H9 (cell line): ENCODE data around the gene MUC7. TPM values are rescaled to one million over a fixed set of nuclear protein-coding genes. Genes with fewer than 3 reads are reported as not detected.

Source experiments
- DNase-seq: peaks from one replicate; pipeline ENCODE4 v3.0.0-alpha.2; 2017
- H2AFZ ChIP-seq: one replicate; pipeline ENCODE4 v1.6.1; 2013; ENCODE audit warnings: mild to moderate bottlenecking, low read length, control low read depth, moderate library complexity
- H2AK5ac ChIP-seq: 2 replicates; pipeline ENCODE4 v1.6.1; 2013; ENCODE audit warnings: low read length, control low read depth, mixed read lengths; ENCODE audit not compliant: insufficient read length
- H2BK120ac ChIP-seq: one replicate; pipeline ENCODE4 v1.6.1; 2013; ENCODE audit warnings: low read depth, mild to moderate bottlenecking, low read length, control low read depth, inconsistent platforms; ENCODE audit not compliant: poor library complexity, severe bottlenecking
- H2BK12ac ChIP-seq: 2 replicates; pipeline ENCODE4 v1.6.1; 2013; ENCODE audit warnings: low read length, control low read depth, mixed read lengths, low read depth; ENCODE audit not compliant: insufficient read length
- H2BK15ac ChIP-seq: 2 replicates; pipeline ENCODE4 v1.6.1; 2013; ENCODE audit warnings: low read depth, low read length, control low read depth
- H2BK20ac ChIP-seq: one replicate; pipeline ENCODE4 v1.6.1; 2013; ENCODE audit warnings: low read depth, mild to moderate bottlenecking, low read length, control low read depth, inconsistent platforms; ENCODE audit not compliant: poor library complexity, severe bottlenecking
- H2BK5ac ChIP-seq: 2 replicates; pipeline ENCODE4 v1.6.1; 2013; ENCODE audit warnings: low read length, control low read depth, mixed read lengths; ENCODE audit not compliant: insufficient read length
- H3K14ac ChIP-seq: 2 replicates; pipeline ENCODE4 v1.6.1; 2013; ENCODE audit warnings: low read length, control low read depth; ENCODE audit not compliant: insufficient read depth
- H3K18ac ChIP-seq: 2 replicates; pipeline ENCODE4 v1.6.1; 2013; ENCODE audit warnings: low read depth, mild to moderate bottlenecking, mixed read lengths, low read length, control low read depth; ENCODE audit not compliant: insufficient read length
- H3K23ac ChIP-seq: 2 replicates; pipeline ENCODE4 v1.6.1; 2013; ENCODE audit warnings: low read length, control low read depth, mixed read lengths, low read depth; ENCODE audit not compliant: insufficient read length
- H3K23me2 ChIP-seq: 2 replicates; pipeline ENCODE4 v1.6.1; 2013; ENCODE audit warnings: low read depth, mild to moderate bottlenecking, mixed read lengths, low read length, control low read depth; ENCODE audit not compliant: insufficient read length, poor library complexity, severe bottlenecking
- H3K27ac ChIP-seq: 2 replicates; pipeline ENCODE4 v1.5.1; 2013; ENCODE audit warnings: low read length, control low read depth, mixed read lengths, low read depth; ENCODE audit not compliant: insufficient read length
- H3K27me3 ChIP-seq: 2 replicates; pipeline ENCODE4 v1.6.1; 2013; ENCODE audit warnings: low read length, control low read depth, inconsistent platforms; ENCODE audit not compliant: insufficient read depth
- H3K4ac ChIP-seq: 2 replicates; pipeline ENCODE4 v1.6.1; 2013; ENCODE audit warnings: low read depth, mild to moderate bottlenecking, control low read depth, inconsistent platforms, low read length, moderate library complexity
- H3K4me1 ChIP-seq: 2 replicates; pipeline ENCODE4 v1.6.1; 2013; ENCODE audit warnings: low read length, control low read depth, inconsistent platforms; ENCODE audit not compliant: insufficient read depth
- H3K4me2 ChIP-seq: 2 replicates; pipeline ENCODE4 v1.6.1; 2013; ENCODE audit warnings: low read length, control low read depth, mixed read lengths; ENCODE audit not compliant: insufficient read length, insufficient read depth
- H3K56ac ChIP-seq: 2 replicates; pipeline ENCODE4 v1.6.1; 2013; ENCODE audit warnings: low read depth, mild to moderate bottlenecking, mixed read lengths, low read length, control low read depth; ENCODE audit not compliant: insufficient read length
- H3K79me1 ChIP-seq: 2 replicates; pipeline ENCODE4 v1.6.1; 2013; ENCODE audit warnings: low read depth, mild to moderate bottlenecking, moderate library complexity, low read length, control low read depth, inconsistent platforms; ENCODE audit not compliant: insufficient read depth, poor library complexity, severe bottlenecking
- H3K79me2 ChIP-seq: 2 replicates; pipeline ENCODE4 v1.6.1; 2013; ENCODE audit warnings: low read length, control low read depth, inconsistent platforms; ENCODE audit not compliant: insufficient read depth
- H3K9ac ChIP-seq: 2 replicates; pipeline ENCODE4 v1.6.1; 2013; ENCODE audit warnings: low read length, control low read depth, mixed read lengths; ENCODE audit not compliant: insufficient read length; ENCODE audit errors: extremely low read depth
- H3K9me3 ChIP-seq: one replicate; pipeline ENCODE4 v1.6.1; 2013; ENCODE audit warnings: low read depth, low read length, inconsistent platforms; ENCODE audit not compliant: control insufficient read depth
- H3T11ph ChIP-seq: one replicate; pipeline ENCODE4 v1.6.1; 2013; ENCODE audit warnings: mild to moderate bottlenecking, low read length, control low read depth, inconsistent platforms
- H4K20me1 ChIP-seq: one replicate; pipeline ENCODE4 v1.6.1; 2013; ENCODE audit not compliant: control insufficient read depth, insufficient read length, insufficient read depth
- H4K5ac ChIP-seq: 2 replicates; pipeline ENCODE4 v1.6.1; 2013; ENCODE audit warnings: low read depth, mild to moderate bottlenecking, mixed read lengths, low read length, control low read depth; ENCODE audit not compliant: insufficient read length
- H4K8ac ChIP-seq: replicated peaks from 2 replicates; pipeline ENCODE4 v1.6.1; 2013; ENCODE audit warnings: low read length, control low read depth, mixed read lengths, low read depth; ENCODE audit not compliant: insufficient read length
- H4K91ac ChIP-seq: 2 replicates; pipeline ENCODE4 v1.6.1; 2013; ENCODE audit warnings: low read depth, mild to moderate bottlenecking, moderate library complexity, mixed read lengths, low read length, control low read depth; ENCODE audit not compliant: insufficient read length
- H3K27ac Mint-ChIP-seq, 3 experiments: 2 replicates in 2 of 3; 3 replicates in 1 of 3; pipeline ENCODE4 v1.8.0; 2020 to 2021; ENCODE audit warnings: mixed read lengths in 3 of 3, mild to moderate bottlenecking in 1 of 3, moderate library complexity in 1 of 3
- H3K27me3 Mint-ChIP-seq: 2 replicates; pipeline ENCODE4 v1.8.0; 2021; ENCODE audit warnings: low read depth, mild to moderate bottlenecking, moderate library complexity, mixed read lengths
- H3K36me3 Mint-ChIP-seq, 3 experiments: 2 replicates in 2 of 3; 3 replicates in 1 of 3; pipeline ENCODE4 v1.8.0; 2020 to 2021; ENCODE audit warnings: low read depth in 3 of 3, mixed read lengths in 3 of 3; ENCODE audit not compliant: insufficient read depth in 1 of 3
- H3K4me1 Mint-ChIP-seq, 2 experiments: 2 replicates each; pipeline ENCODE4 v1.8.0; 2020; ENCODE audit warnings: mixed read lengths in 2 of 2
- H3K4me3 Mint-ChIP-seq, 2 experiments: 2 replicates in 1 of 2; 3 replicates in 1 of 2; pipeline ENCODE4 v1.8.0; 2020 to 2021; ENCODE audit warnings: mild to moderate bottlenecking in 2 of 2, mixed read lengths in 2 of 2, moderate library complexity in 1 of 2
- H3K9me3 Mint-ChIP-seq, 2 experiments: 2 replicates in 1 of 2; 3 replicates in 1 of 2; pipeline ENCODE4 v1.8.0; 2020; ENCODE audit warnings: mild to moderate bottlenecking in 2 of 2, mixed read lengths in 2 of 2, moderate library complexity in 1 of 2
- CTCF ChIP-seq: fragments of 200-600 bp; sonication (generic); conservative IDR thresholded peaks from 3 replicates; pipeline ENCODE4 v1.8.0; 2021; ENCODE audit warnings: antibody characterized with exemption, mild to moderate bottlenecking
- WGBS: extraction: QIAGEN DNeasy Blood & Tissue Kit; methylation state at CpG from one replicate; pipeline ENCODE4 v1.1.7; 2013; ENCODE audit warnings: missing lambda C conversion rate, low lambda C conversion rate, mixed read lengths; ENCODE audit not compliant: insufficient read length; ENCODE audit errors: extremely low coverage; 5-methylcytosine and 5-hydroxymethylcytosine counted together
- total RNA-seq: library from RNA; stranded (reverse); gene quantifications from 2 replicates; pipeline ENCODE4 v1.2.1, GENCODE V29; 2021

Gene MUC7
- total RNA-seq, 1 experiment from 2014 or later = not detected

- no peaks in the 10 kb centered on the region for H3K79me1 ChIP-seq
- H3K9me3 ChIP-seq = no peaks in the 10 kb centered on the region
- no peak overlapping the region for H3K14ac ChIP-seq
- no peak overlapping the region for H3K27ac Mint-ChIP-seq
- no peak overlapping the region for H3K4me2 ChIP-seq
- H2BK20ac ChIP-seq = no peak overlapping the region
- no peak overlapping the region for H2AK5ac ChIP-seq
- H3K56ac ChIP-seq = no peak overlapping the region
- no peak overlapping the region for H2BK5ac ChIP-seq
- H4K5ac ChIP-seq = no peak overlapping the region
- H3K23me2 ChIP-seq = no peaks in the 10 kb centered on the region
- H3K23ac ChIP-seq = no peak overlapping the region
- H3K27ac ChIP-seq = no peak overlapping the region
- H4K91ac ChIP-seq = no peak overlapping the region
- WGBS = no CpG with 5 or more reads among the region's 7 CpGs
- H2BK120ac ChIP-seq = no peak overlapping the region
- TF ChIP-seq CTCF = peak; percentile 98
- peak; percentile 65 for DNase-seq
- H3K4ac ChIP-seq = no peak overlapping the region
- H3K27me3 ChIP-seq = no peaks in the 10 kb centered on the region
- no peak overlapping the region for H2AFZ ChIP-seq
- no peaks in the 10 kb centered on the region for H3K79me2 ChIP-seq
- no peak overlapping the region for H3K4me3 Mint-ChIP-seq
- H3K4me1 ChIP-seq = no peaks in the 10 kb centered on the region
- no peak overlapping the region for H2BK12ac ChIP-seq
- no peaks in the 10 kb centered on the region for H3K9me3 Mint-ChIP-seq
- H3T11ph ChIP-seq = no peak overlapping the region
- H4K20me1 ChIP-seq = no peaks in the 10 kb centered on the region
- no peak overlapping the region for H2BK15ac ChIP-seq
- H3K9ac ChIP-seq = no peak overlapping the region
- H3K18ac ChIP-seq = no peak overlapping the region
- H3K27me3 Mint-ChIP-seq = no peaks in the 10 kb centered on the region
- H3K4me1 Mint-ChIP-seq = no peaks in the 10 kb centered on the region
- no peaks in the 10 kb centered on the region for H3K36me3 Mint-ChIP-seq
- H4K8ac ChIP-seq = no peak overlapping the region
These were observed 33.3 kb downstream of the MUC7 start for GRCh38 chr4:70505151-70505748.
